Omental fat pad (tissue), 4 donors: ENCODE results near the gene SLC1A7. TPM values are rescaled to one million over a fixed set of nuclear protein-coding genes. Genes with fewer than 3 reads are reported as not detected.

Source experiments
- ATAC-seq: fragments of 150-250 bp; one replicate; pipeline ENCODE4 v1.9.1; 2016; ENCODE audit warnings: mild to moderate bottlenecking, moderate library complexity; ENCODE audit not compliant: low FRiP score
- DNase-seq: peaks from one replicate; pipeline ENCODE4 v3.0.0-alpha.2; 2019; ENCODE audit warnings: low spot score
- CTCF ChIP-seq, 3 donors: fragments of 450-650 bp; IDR thresholded peaks; one replicate each; pipeline ENCODE4 v1.5.1; 2016 to 2017; ENCODE audit warnings: antibody characterized with exemption in 3 of 3, mild to moderate bottlenecking in 3 of 3, moderate library complexity in 2 of 3
- total RNA-seq, 4 donors: library from RNA; depleted of rRNA; stranded (reverse); fragments of >200 nt; gene quantifications; one replicate each; pipeline ENCODE4 v1.1.0, GENCODE V29; 2016

Gene SLC1A7
- total RNA-seq, 4 donors from 2014 or later, result 0.19 to 0.63 (median 0.48) TPM; not detected in 1

- peak; percentile 1 for DNase-seq
- no peak for TF ChIP-seq CTCF (IDR thresholded peaks at IDR 0.05)
- no peak for ATAC-seq
These were observed 69.2 kb downstream of the SLC1A7 start for GRCh38 chr1:53073287-53073686.

DNA sequence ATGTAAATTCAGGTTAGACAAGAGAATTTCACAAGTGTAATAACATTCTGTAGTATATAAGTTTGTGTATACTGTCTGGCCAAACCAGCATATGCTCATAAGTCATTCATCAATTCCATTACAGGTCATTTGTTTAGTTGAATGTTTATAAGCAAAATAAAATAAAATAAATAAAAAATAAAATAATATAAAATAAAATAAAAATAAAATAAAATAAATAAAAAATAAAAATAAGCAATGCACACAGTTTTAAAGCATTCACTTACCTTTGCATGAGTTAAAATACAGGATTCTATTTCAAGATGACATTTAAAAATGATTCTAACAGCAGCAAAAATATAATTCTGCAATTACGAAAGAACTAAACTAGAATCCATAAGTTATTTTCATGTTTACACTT lies 70.5 kb downstream of the SLC1A7 start:
- no peak for ATAC-seq
- DNase-seq, result no peak
- TF ChIP-seq CTCF (IDR thresholded peaks at IDR 0.05), result no peak

DNA sequence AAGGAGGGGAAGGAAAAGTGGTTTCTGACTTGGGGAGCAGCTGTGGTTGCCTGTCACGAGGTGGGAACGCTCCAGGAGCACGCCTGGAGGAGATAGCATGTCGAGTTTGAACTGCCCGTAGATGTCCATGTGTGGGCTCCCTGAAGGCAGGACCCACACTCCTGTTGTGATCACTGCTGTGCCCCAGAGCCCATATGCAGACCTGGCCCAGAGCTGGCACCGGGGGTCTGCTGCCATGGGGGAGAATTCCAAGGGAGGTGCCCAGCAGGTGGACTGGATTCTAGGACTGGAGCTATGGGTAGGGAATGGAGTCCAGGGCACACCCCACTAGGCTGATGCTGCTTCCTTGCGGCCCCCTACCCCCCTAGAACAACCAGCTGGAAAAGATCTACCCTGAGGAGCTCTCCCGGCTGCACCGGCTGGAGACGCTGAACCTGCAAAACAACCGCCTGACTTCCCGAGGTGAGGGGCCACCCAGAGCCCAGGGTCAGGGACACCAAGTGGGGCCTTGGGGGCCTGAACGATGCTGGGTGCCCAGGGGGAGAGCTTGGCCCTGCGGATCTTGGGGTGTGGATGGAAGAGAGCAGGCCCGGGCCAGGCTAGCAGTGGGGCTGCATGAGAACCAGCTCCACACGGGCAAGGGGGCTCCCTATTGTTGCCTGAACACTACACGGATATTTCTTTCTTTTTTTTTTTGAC lies 71.1 kb downstream of the SLC1A7 start:
- DNase-seq (peak; percentile 14), ATAC-seq (no peak)
- no peak for TF ChIP-seq CTCF (IDR thresholded peaks at IDR 0.05)

- ATAC-seq, result no peak
- TF ChIP-seq CTCF (IDR thresholded peaks at IDR 0.05), result no peak
- no peak for DNase-seq
These were observed 71.8 kb downstream of the SLC1A7 start for GRCh38 chr1:53070621-53071020.

DNA sequence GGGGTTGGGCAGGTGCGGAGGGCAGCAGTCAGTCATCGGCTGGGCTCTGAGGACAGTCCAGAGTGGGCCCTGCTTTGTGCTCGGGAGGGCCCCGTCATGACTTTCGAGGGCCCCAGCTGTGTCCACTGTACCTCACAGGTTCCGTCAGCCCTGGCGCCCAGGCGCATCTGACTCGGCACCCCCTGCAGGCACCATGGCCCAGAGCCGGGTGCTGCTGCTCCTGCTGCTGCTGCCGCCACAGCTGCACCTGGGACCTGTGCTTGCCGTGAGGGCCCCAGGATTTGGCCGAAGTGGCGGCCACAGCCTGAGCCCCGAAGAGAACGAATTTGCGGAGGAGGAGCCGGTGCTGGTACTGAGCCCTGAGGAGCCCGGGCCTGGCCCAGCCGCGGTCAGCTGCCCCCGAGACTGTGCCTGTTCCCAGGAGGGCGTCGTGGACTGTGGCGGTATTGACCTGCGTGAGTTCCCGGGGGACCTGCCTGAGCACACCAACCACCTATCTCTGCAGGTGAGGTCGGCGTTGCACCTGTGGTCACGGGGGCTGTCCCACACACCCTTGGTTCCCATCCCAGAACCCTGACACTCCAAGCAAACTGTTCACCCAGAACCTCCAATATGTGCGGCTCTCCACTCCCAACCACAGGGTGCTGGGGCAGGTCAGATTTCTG lies 72.6 kb downstream of the SLC1A7 start:
- DNase-seq, result peak; percentile 15
- TF ChIP-seq CTCF (IDR thresholded peaks at IDR 0.05), result no peak
- ATAC-seq, result no peak

GRCh38 chr1:53069265-53069662 lies 73.2 kb downstream of the SLC1A7 start:
- TF ChIP-seq CTCF (IDR thresholded peaks at IDR 0.05), result no peak
- ATAC-seq, result no peak
- DNase-seq, result no peak
